Stimulated activated CD8-positive, alpha-beta memory T cell treated with anti-CD3 and anti-CD28 coated beads, Interleukin-2, amount 100 ng/mL, for 48 hours (primary cell): ENCODE measurements around the gene PACRG.
"Not testable (repeated sequence)": the region's sequence is repeated elsewhere in the genome, so short reads cannot be mapped to it uniquely, and the experiment has no call there.

Experiments
- DNase-seq, 2 donors: peaks; one replicate each; pipeline ENCODE4 v3.0.0-alpha.2; 2020; ENCODE audit warnings: low read depth in 2 of 2

The PACRG gene

GRCh38 chr6:162941128-162941527 is 213.4 kb downstream of the PACRG start:
- DNase-seq = no peak

- no peak for DNase-seq
Measured at GRCh38 chr6:162942866-162943265, 215.1 kb downstream of the PACRG start.

- DNase-seq = no peak
Measured at GRCh38 chr6:162943369-162943768, 215.6 kb downstream of the PACRG start.

GRCh38 chr6:162951164-162951743 is 223.5 kb downstream of the PACRG start:
- no peak for DNase-seq

- no peak for DNase-seq
Measured at GRCh38 chr6:162952423-162952822, 224.6 kb downstream of the PACRG start.

- DNase-seq = no peak
Measured at GRCh38 chr6:162957062-162957461, 229.3 kb downstream of the PACRG start.

GRCh38 chr6:162960679-162961457 is 233.1 kb downstream of the PACRG start:
- DNase-seq = no peak

- DNase-seq = no peak
Measured at GRCh38 chr6:162962093-162962492, 234.3 kb downstream of the PACRG start.

- no peak for DNase-seq
Measured at GRCh38 chr6:162963861-162964260, 236.1 kb downstream of the PACRG start.

GRCh38 chr6:162964488-162965140 is 236.8 kb downstream of the PACRG start:
- no peak for DNase-seq

- DNase-seq = no peak
Measured at GRCh38 chr6:162965366-162965765, 237.6 kb downstream of the PACRG start.

GRCh38 chr6:162970246-162970645 is 242.5 kb downstream of the PACRG start:
- DNase-seq = no peak

- no peak for DNase-seq
Measured at GRCh38 chr6:162971356-162971755, 243.6 kb downstream of the PACRG start.

- no peak for DNase-seq
Measured at GRCh38 chr6:162973151-162973872, 245.5 kb downstream of the PACRG start.

- DNase-seq = no peak
Measured at GRCh38 chr6:162973980-162974379, 246.2 kb downstream of the PACRG start.

GRCh38 chr6:162974685-162975084 is 246.9 kb downstream of the PACRG start:
- DNase-seq = no peak

GRCh38 chr6:162976141-162976540 is 248.4 kb downstream of the PACRG start:
- DNase-seq = no peak

GRCh38 chr6:162983234-162983633 is 255.5 kb downstream of the PACRG start:
- not testable (repeated sequence) for DNase-seq

- no peak for DNase-seq
Measured at GRCh38 chr6:162998777-162999176, 271.0 kb downstream of the PACRG start.

- DNase-seq = no peak
Measured at GRCh38 chr6:162999575-163000285, 272.0 kb downstream of the PACRG start.

- DNase-seq = no peak
Measured at GRCh38 chr6:163001330-163001729, 273.6 kb downstream of the PACRG start.

GRCh38 chr6:163008186-163008585 is 280.4 kb downstream of the PACRG start:
- no peak for DNase-seq
